Body of pancreas (tissue), 4 donors: Measurements from ENCODE around the gene IFI27.

ENCODE experiments used
- POLR2A ChIP-seq, 3 donors: fragments of 450-650 bp; IDR thresholded peaks; one replicate each; pipeline ENCODE4 v1.6.1; 2016; ENCODE audit warnings: antibody characterized with exemption in 3 of 3, mild to moderate bottlenecking in 2 of 3
- TF ChIP-seq, protein P1 (sequence below), 7 experiments: fragments of 450-650 bp in 4 of 7; fragments of 200-600 bp in 3 of 7; sonication (generic) in 3 of 7; IDR thresholded peaks; one replicate each; pipeline ENCODE4 v1.5.1; 2016 to 2019; ENCODE audit warnings: antibody characterized with exemption in 7 of 7

- TF ChIP-seq, protein P1, sequence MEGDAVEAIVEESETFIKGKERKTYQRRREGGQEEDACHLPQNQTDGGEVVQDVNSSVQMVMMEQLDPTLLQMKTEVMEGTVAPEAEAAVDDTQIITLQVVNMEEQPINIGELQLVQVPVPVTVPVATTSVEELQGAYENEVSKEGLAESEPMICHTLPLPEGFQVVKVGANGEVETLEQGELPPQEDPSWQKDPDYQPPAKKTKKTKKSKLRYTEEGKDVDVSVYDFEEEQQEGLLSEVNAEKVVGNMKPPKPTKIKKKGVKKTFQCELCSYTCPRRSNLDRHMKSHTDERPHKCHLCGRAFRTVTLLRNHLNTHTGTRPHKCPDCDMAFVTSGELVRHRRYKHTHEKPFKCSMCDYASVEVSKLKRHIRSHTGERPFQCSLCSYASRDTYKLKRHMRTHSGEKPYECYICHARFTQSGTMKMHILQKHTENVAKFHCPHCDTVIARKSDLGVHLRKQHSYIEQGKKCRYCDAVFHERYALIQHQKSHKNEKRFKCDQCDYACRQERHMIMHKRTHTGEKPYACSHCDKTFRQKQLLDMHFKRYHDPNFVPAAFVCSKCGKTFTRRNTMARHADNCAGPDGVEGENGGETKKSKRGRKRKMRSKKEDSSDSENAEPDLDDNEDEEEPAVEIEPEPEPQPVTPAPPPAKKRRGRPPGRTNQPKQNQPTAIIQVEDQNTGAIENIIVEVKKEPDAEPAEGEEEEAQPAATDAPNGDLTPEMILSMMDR (IDR thresholded peaks at IDR 0.05), result no peak
- TF ChIP-seq POLR2A (IDR thresholded peaks at IDR 0.05), result no peak
Observed at GRCh38 chr14:94143711-94144110, 33.2 kb downstream of the IFI27 start.
